Hepatocyte (in vitro differentiated cells): Measurements from ENCODE around the gene CTNNA1.

ENCODE experiments used
- EZH2 ChIP-seq: fragments of 200-600 bp; sonication (generic); IDR thresholded peaks from 2 replicates; pipeline ENCODE4 v1.6.1; 2016; ENCODE audit warnings: antibody characterized with exemption, mild to moderate bottlenecking, borderline replicate concordance
- EZH2phosphoT487 ChIP-seq: fragments of 200-600 bp; sonication (generic); IDR thresholded peaks from one replicate; pipeline ENCODE4 v1.6.1; 2018; ENCODE audit warnings: antibody characterized with exemption, mild to moderate bottlenecking, low read depth, moderate library complexity; ENCODE audit not compliant: unreplicated experiment, severe bottlenecking
- TF ChIP-seq, protein P1 (sequence below): fragments of 200-600 bp; sonication (generic); IDR thresholded peaks from 2 replicates; pipeline ENCODE4 v1.5.1; 2016; ENCODE audit warnings: antibody characterized with exemption, mild to moderate bottlenecking; ENCODE audit not compliant: poor library complexity

DNA sequence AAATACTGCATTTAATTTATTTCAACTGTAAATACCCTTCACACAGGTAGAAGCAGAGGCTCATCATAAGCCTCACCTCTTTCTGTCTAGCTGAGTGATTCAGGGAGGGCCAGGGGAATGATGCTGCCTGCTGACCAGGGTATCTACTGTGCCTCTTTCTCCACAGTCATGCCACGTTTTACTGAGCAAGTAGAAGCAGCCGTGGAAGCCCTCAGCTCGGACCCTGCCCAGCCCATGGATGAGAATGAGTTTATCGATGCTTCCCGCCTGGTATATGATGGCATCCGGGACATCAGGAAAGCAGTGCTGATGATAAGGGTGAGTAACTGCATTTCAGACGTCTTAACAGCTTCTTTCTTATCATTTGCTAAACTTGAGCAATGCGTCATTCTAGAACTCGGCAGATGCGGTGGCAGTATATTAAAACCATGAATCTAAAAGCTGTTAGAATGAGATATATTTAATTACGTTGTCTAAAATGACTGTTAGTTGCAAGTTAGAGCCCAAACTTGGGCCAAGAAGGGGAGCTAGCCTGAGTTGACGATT, 171.9 kb downstream of the CTNNA1 start:
- TF ChIP-seq, protein P1, sequence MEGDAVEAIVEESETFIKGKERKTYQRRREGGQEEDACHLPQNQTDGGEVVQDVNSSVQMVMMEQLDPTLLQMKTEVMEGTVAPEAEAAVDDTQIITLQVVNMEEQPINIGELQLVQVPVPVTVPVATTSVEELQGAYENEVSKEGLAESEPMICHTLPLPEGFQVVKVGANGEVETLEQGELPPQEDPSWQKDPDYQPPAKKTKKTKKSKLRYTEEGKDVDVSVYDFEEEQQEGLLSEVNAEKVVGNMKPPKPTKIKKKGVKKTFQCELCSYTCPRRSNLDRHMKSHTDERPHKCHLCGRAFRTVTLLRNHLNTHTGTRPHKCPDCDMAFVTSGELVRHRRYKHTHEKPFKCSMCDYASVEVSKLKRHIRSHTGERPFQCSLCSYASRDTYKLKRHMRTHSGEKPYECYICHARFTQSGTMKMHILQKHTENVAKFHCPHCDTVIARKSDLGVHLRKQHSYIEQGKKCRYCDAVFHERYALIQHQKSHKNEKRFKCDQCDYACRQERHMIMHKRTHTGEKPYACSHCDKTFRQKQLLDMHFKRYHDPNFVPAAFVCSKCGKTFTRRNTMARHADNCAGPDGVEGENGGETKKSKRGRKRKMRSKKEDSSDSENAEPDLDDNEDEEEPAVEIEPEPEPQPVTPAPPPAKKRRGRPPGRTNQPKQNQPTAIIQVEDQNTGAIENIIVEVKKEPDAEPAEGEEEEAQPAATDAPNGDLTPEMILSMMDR, result no peak
- no peak for TF ChIP-seq EZH2
- TF ChIP-seq EZH2phosphoT487, result no peak
